Subcutaneous adipose tissue (tissue), 4 donors: ENCODE data around the gene BCL2. TPM values are rescaled to one million over a fixed set of nuclear protein-coding genes. Genes with fewer than 3 reads are reported as not detected.

Experiments
- CTCF ChIP-seq: fragments of 450-650 bp; IDR thresholded peaks from one replicate; pipeline ENCODE4 v1.5.1; 2016; ENCODE audit warnings: low read depth, mild to moderate bottlenecking, control low read depth, antibody characterized with exemption, moderate library complexity
- total RNA-seq, 4 donors: library from RNA; depleted of rRNA; stranded (reverse); fragments of >200 nt; gene quantifications; one replicate each; pipeline ENCODE4 v1.1.0, GENCODE V29; 2016

BCL2 gene
- total RNA-seq, 4 donors from 2014 or later, result 50.3 to 82.5 (median 55.9) TPM

- TF ChIP-seq CTCF, result no peak
Observed at GRCh38 chr18:63109022-63109421, 210.5 kb downstream of the BCL2 start.

- no peak for TF ChIP-seq CTCF
Observed at GRCh38 chr18:63107931-63108330, 211.6 kb downstream of the BCL2 start.

- TF ChIP-seq CTCF, result no peak
Observed at GRCh38 chr18:63107171-63107845, 212.3 kb downstream of the BCL2 start.

- TF ChIP-seq CTCF, result no peak
Observed at GRCh38 chr18:63106727-63107126, 212.8 kb downstream of the BCL2 start.

- no peak for TF ChIP-seq CTCF
Observed at GRCh38 chr18:63105636-63106316, 213.8 kb downstream of the BCL2 start.

- TF ChIP-seq CTCF, result no peak
Observed at GRCh38 chr18:63104868-63105267, 214.7 kb downstream of the BCL2 start.

GRCh38 chr18:63102941-63103744 lies 216.4 kb downstream of the BCL2 start:
- no peak for TF ChIP-seq CTCF
